ENCODE data around the gene STOML1. TPM values are rescaled to one million over a fixed set of nuclear protein-coding genes. Genes with fewer than 3 reads are reported as not detected.
A peak's percentile ranks its signal among the peaks of the same experiment; 100 is the strongest.

Gene STOML1
- total RNA-seq, 1 experiment from 2014 or later, result 2.5 TPM

- H3K4me2 ChIP-seq (ENCODE audit: insufficient read depth, insufficient read length, low read length), result no peak overlapping the region
- no peak for DNase-seq
- H3K4me1 Mint-ChIP-seq, result peaks cover 24 to 40% of the 10 kb centered on the region in 2 experiments
- H3K23ac ChIP-seq (ENCODE audit: insufficient read length, low read depth, low read length), result no peak overlapping the region
- no peak overlapping the region for H3K56ac ChIP-seq (ENCODE audit: insufficient read length, low read depth, low read length)
- no peaks in the 10 kb centered on the region for H4K20me1 ChIP-seq (ENCODE audit: control insufficient read depth, insufficient read depth, insufficient read length)
- H3K4ac ChIP-seq (ENCODE audit: low read depth, low read length), result no peak overlapping the region
- H2BK5ac ChIP-seq (ENCODE audit: insufficient read length, low read length), result no peak overlapping the region
- no peaks in the 10 kb centered on the region for H3K9me3 ChIP-seq (ENCODE audit: control insufficient read depth, low read depth, low read length)
- H3K27ac ChIP-seq (ENCODE audit: insufficient read length, low read depth, low read length), result no peak overlapping the region
- no peak overlapping the region for H4K8ac ChIP-seq (replicated peaks; ENCODE audit: insufficient read length, low read depth, low read length)
- 0 out of 5 replicates have a peak overlapping the region, but pooled peaks of 1 of the 2 experiments have one; percentile 7 for H3K4me3 Mint-ChIP-seq
- H4K5ac ChIP-seq (ENCODE audit: insufficient read length, low read depth, low read length), result no peak overlapping the region
- no peak overlapping the region; a peak in 1 of 7 replicates for H3K27ac Mint-ChIP-seq
- H3K14ac ChIP-seq (ENCODE audit: insufficient read depth, low read length), result no peak overlapping the region
- peaks cover 4% of the 10 kb centered on the region for H3K27me3 Mint-ChIP-seq (ENCODE audit: low read depth)
- no peak overlapping the region for H2BK12ac ChIP-seq (ENCODE audit: insufficient read length, low read depth, low read length)
- H3K4me1 ChIP-seq (ENCODE audit: insufficient read depth, low read length), result peaks cover 4% of the 10 kb centered on the region; the same call in 1 of the 2 replicates
- no peaks in the 10 kb centered on the region for H3K79me2 ChIP-seq (ENCODE audit: insufficient read depth, low read length)
- no peak overlapping the region for H2BK15ac ChIP-seq (ENCODE audit: low read depth, low read length)
- H3K18ac ChIP-seq (ENCODE audit: insufficient read length, low read depth, low read length), result no peak overlapping the region
- H3K23me2 ChIP-seq (ENCODE audit: insufficient read length, low read depth, low read length, poor library complexity, severe bottlenecking), result no peaks in the 10 kb centered on the region
- no peak overlapping the region for H4K91ac ChIP-seq (ENCODE audit: insufficient read length, low read depth, low read length)
- H3K79me1 ChIP-seq (ENCODE audit: insufficient read depth, low read depth, low read length, poor library complexity, severe bottlenecking), result no peaks in the 10 kb centered on the region
- H3T11ph ChIP-seq (ENCODE audit: low read length), result no peak overlapping the region
- H2AFZ ChIP-seq (ENCODE audit: low read length), result no peak overlapping the region
- H3K9me3 Mint-ChIP-seq, result no peaks in the 10 kb centered on the region
- H3K36me3 Mint-ChIP-seq (ENCODE audit: insufficient read depth in 1 of 3, low read depth in 3 of 3), result no peaks in the 10 kb centered on the region
- no peak overlapping the region for H2BK20ac ChIP-seq (ENCODE audit: low read depth, low read length, poor library complexity, severe bottlenecking)
- no peak for TF ChIP-seq CTCF (conservative IDR thresholded peaks at IDR 0.05)
- H3K27me3 ChIP-seq (ENCODE audit: insufficient read depth, low read length), result no peaks in the 10 kb centered on the region
- H3K9ac ChIP-seq (ENCODE audit: extremely low read depth, insufficient read length, low read length), result no peak overlapping the region
- H2AK5ac ChIP-seq (ENCODE audit: insufficient read length, low read length), result no peak overlapping the region
- no peak overlapping the region for H2BK120ac ChIP-seq (ENCODE audit: low read depth, low read length, poor library complexity, severe bottlenecking)
- no CpG with 5 or more reads among the region's 2 CpGs for WGBS (ENCODE audit: extremely low coverage, insufficient read length, low lambda C conversion rate)
Observed at GRCh38 chr15:73965758-73966113, 26.4 kb downstream of the STOML1 start.

Measured in H9 (cell line).